ENCODE data around the gene DPP7. TPM values are rescaled to one million over a fixed set of nuclear protein-coding genes. Genes with fewer than 3 reads are reported as not detected.

DPP7 gene
- total and polyA plus RNA-seq, 3 donors from 2014 or later = 207 to 242 (median 215) TPM

DNA sequence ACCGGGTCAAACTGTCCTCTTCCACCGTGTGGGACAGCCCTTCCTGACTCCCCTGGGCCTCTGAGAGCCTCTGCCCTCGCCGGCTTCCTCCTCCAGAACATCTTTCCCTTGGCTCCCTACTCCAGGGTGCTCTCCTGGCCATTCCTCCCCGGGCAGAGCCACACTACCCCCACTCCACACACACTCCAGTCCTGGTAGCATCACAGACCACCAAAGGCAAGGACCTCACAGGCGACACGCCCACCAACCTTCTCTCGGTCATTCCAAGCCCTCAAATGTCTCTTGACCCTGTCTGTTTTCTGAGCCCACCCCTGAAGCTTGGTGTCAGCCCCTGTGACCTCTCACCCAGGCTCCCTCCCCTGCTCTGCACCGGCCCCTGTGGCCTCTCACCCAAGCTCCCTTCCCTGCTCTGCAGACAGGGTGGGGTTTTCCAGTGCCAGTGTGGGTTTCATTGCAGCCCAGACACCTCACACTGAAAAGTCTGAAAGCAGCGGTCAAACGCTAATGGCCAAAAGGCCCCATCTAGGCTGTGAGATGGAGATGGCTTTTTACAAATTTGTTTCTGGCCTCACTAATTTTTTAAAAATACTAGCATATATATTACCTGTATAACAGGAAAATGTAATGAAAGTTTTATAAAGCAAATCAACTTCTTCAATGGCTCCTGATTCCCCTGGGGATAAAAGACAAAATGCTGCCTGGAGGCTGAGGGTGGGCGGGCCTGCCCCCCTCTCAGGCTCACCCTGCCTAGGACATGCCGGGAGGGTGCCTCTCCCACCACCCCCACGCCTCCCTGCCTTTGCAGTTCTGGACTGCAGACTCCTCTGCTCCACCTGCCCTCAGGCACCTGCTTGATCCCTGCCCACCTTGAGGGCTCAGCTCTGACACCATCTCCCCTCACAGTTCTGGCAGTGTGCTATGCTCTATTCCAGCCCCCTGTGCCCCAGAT lies 44.8 kb upstream of the DPP7 start:
- no peak overlapping the region for H3K27ac ChIP-seq
- H3K4me3 ChIP-seq = no peak overlapping the region
- no peaks in the 10 kb centered on the region for H3K36me3 ChIP-seq (ENCODE audit: low read depth, missing control alignments)
- no peak for DNase-seq
- H3K9me3 ChIP-seq = no peaks in the 10 kb centered on the region
- H3K4me1 ChIP-seq = peaks cover 11% of the 10 kb centered on the region
- H3K27me3 ChIP-seq = no peaks in the 10 kb centered on the region
- TF ChIP-seq POLR2A (IDR thresholded peaks at IDR 0.05) = no peak
- TF ChIP-seq, protein P1, sequence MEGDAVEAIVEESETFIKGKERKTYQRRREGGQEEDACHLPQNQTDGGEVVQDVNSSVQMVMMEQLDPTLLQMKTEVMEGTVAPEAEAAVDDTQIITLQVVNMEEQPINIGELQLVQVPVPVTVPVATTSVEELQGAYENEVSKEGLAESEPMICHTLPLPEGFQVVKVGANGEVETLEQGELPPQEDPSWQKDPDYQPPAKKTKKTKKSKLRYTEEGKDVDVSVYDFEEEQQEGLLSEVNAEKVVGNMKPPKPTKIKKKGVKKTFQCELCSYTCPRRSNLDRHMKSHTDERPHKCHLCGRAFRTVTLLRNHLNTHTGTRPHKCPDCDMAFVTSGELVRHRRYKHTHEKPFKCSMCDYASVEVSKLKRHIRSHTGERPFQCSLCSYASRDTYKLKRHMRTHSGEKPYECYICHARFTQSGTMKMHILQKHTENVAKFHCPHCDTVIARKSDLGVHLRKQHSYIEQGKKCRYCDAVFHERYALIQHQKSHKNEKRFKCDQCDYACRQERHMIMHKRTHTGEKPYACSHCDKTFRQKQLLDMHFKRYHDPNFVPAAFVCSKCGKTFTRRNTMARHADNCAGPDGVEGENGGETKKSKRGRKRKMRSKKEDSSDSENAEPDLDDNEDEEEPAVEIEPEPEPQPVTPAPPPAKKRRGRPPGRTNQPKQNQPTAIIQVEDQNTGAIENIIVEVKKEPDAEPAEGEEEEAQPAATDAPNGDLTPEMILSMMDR (IDR thresholded peaks at IDR 0.05) = no peak
- intact Hi-C loops (cut with DNase I; ENCODE audit: low total_unique reads) = no loop called here
- WGBS, 2 donors = 45 to 57% methylated on average over 14 of the region's 14 CpGs

DNA sequence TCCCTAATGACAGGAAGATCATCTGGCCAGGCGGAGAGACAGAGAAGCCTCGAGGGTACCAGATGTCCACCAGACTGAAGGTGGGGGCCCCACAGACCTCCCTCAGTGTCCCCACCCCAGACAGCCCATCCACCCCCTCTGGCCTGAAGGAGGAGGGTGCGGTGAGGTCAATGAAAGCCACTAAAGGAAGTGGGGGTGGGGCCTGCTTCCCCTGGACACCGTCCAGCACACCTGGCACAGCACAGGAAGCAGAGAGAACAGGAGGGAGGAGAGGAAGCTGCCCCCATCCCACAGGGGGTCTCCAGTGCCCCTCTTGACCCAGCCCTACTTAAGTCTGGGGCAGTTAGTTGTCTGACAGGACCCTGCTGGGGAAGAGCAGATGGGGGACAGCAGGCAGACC lies 44.1 kb upstream of the DPP7 start:
- no peak for DNase-seq
- no peak overlapping the region for H3K4me3 ChIP-seq
- H3K36me3 ChIP-seq (ENCODE audit: low read depth, missing control alignments) = no peaks in the 10 kb centered on the region
- H3K27me3 ChIP-seq = no peaks in the 10 kb centered on the region
- peaks cover 11% of the 10 kb centered on the region for H3K4me1 ChIP-seq
- intact Hi-C loops (cut with DNase I; ENCODE audit: low total_unique reads) = no loop called here
- H3K27ac ChIP-seq = no peak overlapping the region
- no peaks in the 10 kb centered on the region for H3K9me3 ChIP-seq
- TF ChIP-seq, protein P1 (IDR thresholded peaks at IDR 0.05) = no peak
- no peak for TF ChIP-seq POLR2A (IDR thresholded peaks at IDR 0.05)
- WGBS, 2 donors = 38 to 50% methylated on average over 4 of the region's 4 CpGs

DNA sequence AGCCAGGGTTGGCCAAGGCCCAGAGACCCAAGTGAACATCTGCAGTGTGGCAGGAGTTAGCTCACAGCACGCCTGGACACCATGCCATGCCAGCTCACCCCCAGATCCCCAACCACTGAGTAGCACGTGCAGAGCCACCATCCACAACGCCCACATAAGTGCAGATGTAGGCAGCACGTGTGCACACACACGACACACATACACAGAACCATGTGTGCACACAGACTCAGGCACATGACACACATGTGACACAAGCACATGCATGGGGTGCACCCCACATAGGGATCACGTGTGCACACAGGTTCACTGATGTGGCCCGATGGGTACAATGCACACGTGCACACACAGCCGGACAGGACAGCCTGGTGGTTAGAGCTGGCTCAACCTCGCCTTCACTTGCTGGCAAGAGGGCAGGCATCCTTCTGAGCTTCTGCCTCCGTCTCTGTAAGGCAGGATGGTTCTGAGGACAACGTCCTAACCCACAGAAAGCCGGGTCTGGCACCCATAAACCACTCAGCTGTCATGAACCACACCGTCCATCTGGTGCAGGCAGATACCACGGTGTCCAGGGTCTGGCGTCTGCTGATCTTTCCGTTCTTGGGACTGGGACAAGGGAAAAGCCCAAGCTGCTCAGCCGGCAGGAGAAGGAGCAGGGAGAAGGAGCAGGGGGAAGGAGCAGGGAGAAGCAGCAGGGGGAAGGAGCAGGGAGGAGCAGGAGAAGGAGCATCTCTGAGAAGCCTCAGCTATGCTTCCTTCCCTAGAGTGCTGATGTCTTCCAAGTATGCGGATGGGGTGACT lies 43.3 kb upstream of the DPP7 start:
- intact Hi-C loops (cut with DNase I; ENCODE audit: low total_unique reads) = no loop called here
- H3K27me3 ChIP-seq = no peaks in the 10 kb centered on the region
- DNase-seq = no peak
- no peaks in the 10 kb centered on the region for H3K36me3 ChIP-seq (ENCODE audit: low read depth, missing control alignments)
- no peak overlapping the region for H3K4me3 ChIP-seq
- WGBS, 2 donors = 67 to 70% methylated on average over 18 to 19 of the region's 19 CpGs
- peaks cover 4% of the 10 kb centered on the region for H3K4me1 ChIP-seq
- no peaks in the 10 kb centered on the region for H3K9me3 ChIP-seq
- no peak overlapping the region for H3K27ac ChIP-seq
- no peak for TF ChIP-seq POLR2A (IDR thresholded peaks at IDR 0.05)
- TF ChIP-seq, protein P1 (IDR thresholded peaks at IDR 0.05) = no peak

DNA sequence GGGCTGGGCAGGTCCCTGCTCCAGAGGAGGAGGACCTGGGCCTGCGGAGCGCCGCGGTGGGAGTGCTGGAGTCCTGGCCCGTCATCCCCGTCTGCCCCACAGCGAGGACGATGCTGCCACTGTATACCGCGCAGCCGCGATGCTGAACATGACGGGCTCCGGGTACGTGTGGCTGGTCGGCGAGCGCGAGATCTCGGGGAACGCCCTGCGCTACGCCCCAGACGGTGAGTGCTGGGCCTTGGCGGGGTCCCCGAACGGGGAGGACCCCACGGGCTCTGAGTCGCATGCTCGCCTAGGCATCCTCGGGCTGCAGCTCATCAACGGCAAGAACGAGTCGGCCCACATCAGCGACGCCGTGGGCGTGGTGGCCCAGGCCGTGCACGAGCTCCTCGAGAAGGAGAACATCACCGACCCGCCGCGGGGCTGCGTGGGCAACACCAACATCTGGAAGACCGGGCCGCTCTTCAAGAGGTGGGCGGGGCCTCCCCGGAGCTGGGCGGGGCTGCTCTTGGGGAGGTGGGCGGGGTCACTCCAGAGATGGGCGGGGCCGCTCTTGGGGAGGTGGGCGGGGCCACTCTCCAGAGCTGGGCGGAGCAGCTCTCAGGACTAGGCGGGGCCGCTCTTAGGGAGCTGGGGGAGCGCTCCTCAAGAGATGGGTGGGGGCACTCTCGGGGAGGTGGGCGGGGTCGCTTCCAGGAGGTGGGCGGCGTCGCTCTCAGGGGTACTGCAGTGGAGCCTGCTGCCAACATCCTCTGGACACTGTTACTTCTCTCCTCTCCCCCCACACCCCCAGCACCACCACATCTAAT lies 42.2 kb upstream of the DPP7 start:
- peak overlapping the region; percentile 27 to 48 for H3K4me3 ChIP-seq
- peaks cover 4% of the 10 kb centered on the region for H3K4me1 ChIP-seq
- no peaks in the 10 kb centered on the region for H3K9me3 ChIP-seq
- no peaks in the 10 kb centered on the region for H3K36me3 ChIP-seq (ENCODE audit: low read depth, missing control alignments)
- TF ChIP-seq POLR2A (IDR thresholded peaks at IDR 0.05) = no peak
- TF ChIP-seq, protein P1 (IDR thresholded peaks at IDR 0.05) = no peak
- 0 to 1% methylated on average over 21 to 59 of the region's 65 CpGs for WGBS, 2 donors
- DNase-seq = peak; percentile 70
- H3K27ac ChIP-seq = no peak overlapping the region
- no peaks in the 10 kb centered on the region for H3K27me3 ChIP-seq
- intact Hi-C loops (cut with DNase I; ENCODE audit: low total_unique reads) = no loop called here
